NCI-H128 (cell line): ENCODE results near the gene AFAP1.

ENCODE experiments used
- DNase-seq: peaks from one replicate; lab custom pipeline; 2025; ENCODE audit not compliant: unreplicated experiment; lab: John Stamatoyannopoulos, UW

The AFAP1 gene

GRCh38 chr4:7939377-7940108, at the start of gene AFAP1:
Gene AFAP1 (minus strand): TSS chr4:7939861. CDS start chr4:7872078, 67,783 bp downstream.
- peak; percentile 71 for DNase-seq

GRCh38 chr4:7988437-7988836, 48.8 kb upstream of the AFAP1 start:
- DNase-seq, result no peak

- peak; percentile 31 for DNase-seq
Measured at GRCh38 chr4:7987148-7987989, 47.7 kb upstream of the AFAP1 start.

GRCh38 chr4:7985891-7986441, 46.3 kb upstream of the AFAP1 start:
- DNase-seq, result no peak

- DNase-seq, result no peak
Measured at GRCh38 chr4:7985072-7985471, 45.4 kb upstream of the AFAP1 start.

GRCh38 chr4:7984286-7984925, 44.7 kb upstream of the AFAP1 start:
- DNase-seq, result no peak

GRCh38 chr4:7983296-7983695, 43.6 kb upstream of the AFAP1 start:
- no peak for DNase-seq

- DNase-seq, result no peak
Measured at GRCh38 chr4:7981738-7982394, 42.2 kb upstream of the AFAP1 start.

GRCh38 chr4:7980036-7980435, 40.4 kb upstream of the AFAP1 start:
- no peak for DNase-seq

GRCh38 chr4:7979652-7979968, 39.9 kb upstream of the AFAP1 start:
- no peak for DNase-seq

GRCh38 chr4:7978907-7979651, 39.4 kb upstream of the AFAP1 start:
- no peak for DNase-seq

- no peak for DNase-seq
Measured at GRCh38 chr4:7978489-7978888, 38.8 kb upstream of the AFAP1 start.

GRCh38 chr4:7976634-7977033, 37.0 kb upstream of the AFAP1 start:
- no peak for DNase-seq

- no peak for DNase-seq
Measured at GRCh38 chr4:7976025-7976424, 36.4 kb upstream of the AFAP1 start.

- no peak for DNase-seq
Measured at GRCh38 chr4:7974425-7974824, 34.8 kb upstream of the AFAP1 start.

GRCh38 chr4:7973545-7973981, 33.9 kb upstream of the AFAP1 start:
- DNase-seq, result no peak

GRCh38 chr4:7971881-7972500, 32.3 kb upstream of the AFAP1 start:
- DNase-seq, result no peak

- DNase-seq, result no peak
Measured at GRCh38 chr4:7971159-7971631, 31.5 kb upstream of the AFAP1 start.

GRCh38 chr4:7970361-7970946, 30.8 kb upstream of the AFAP1 start:
- DNase-seq, result no peak
